Measurements from ENCODE around the gene CEP164.

DNA sequence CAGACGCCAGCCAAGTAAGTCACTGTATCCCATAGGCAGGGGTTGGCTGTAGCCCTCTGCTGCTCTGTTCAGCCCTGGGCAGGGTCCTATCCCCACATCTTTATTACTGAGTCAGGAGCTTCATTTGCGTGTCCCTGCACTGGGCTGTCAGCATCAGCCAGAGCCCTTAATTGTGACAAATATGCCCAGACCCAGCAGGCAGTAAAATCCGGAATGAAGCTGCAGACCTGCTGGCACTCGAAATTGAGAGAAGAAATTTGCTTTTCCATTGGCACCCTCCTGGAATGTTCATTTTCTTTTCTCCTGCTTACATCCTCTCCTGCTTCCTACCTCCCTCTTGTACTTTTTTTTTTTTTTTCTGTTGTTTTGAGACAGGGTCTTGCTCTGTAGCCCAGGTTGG is 43.8 kb downstream of the CEP164 start:
- TF ChIP-seq, protein P1, sequence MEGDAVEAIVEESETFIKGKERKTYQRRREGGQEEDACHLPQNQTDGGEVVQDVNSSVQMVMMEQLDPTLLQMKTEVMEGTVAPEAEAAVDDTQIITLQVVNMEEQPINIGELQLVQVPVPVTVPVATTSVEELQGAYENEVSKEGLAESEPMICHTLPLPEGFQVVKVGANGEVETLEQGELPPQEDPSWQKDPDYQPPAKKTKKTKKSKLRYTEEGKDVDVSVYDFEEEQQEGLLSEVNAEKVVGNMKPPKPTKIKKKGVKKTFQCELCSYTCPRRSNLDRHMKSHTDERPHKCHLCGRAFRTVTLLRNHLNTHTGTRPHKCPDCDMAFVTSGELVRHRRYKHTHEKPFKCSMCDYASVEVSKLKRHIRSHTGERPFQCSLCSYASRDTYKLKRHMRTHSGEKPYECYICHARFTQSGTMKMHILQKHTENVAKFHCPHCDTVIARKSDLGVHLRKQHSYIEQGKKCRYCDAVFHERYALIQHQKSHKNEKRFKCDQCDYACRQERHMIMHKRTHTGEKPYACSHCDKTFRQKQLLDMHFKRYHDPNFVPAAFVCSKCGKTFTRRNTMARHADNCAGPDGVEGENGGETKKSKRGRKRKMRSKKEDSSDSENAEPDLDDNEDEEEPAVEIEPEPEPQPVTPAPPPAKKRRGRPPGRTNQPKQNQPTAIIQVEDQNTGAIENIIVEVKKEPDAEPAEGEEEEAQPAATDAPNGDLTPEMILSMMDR (conservative IDR thresholded peaks at IDR 0.05 in 1 of 2, IDR thresholded peaks at IDR 0.05 in 1 of 2; ENCODE audit: extremely low read depth in 1 of 2, insufficient read depth in 1 of 2, low read depth in 1 of 2, low read length in 2 of 2), result no peak
- no peak for TF ChIP-seq EZH2 (IDR thresholded peaks at IDR 0.05; ENCODE audit: borderline replicate concordance, low read length)
